WI38 (cell line): ENCODE results near the gene ARID1B.
"Not testable (repeated sequence)": the region's sequence is repeated elsewhere in the genome, so short reads cannot be mapped to it uniquely, and the experiment has no call there.

Experiments
- H3K4me3 ChIP-seq: 2 replicates; pipeline ENCODE4 v1.5.1; 2011; ENCODE audit warnings: low read depth, mild to moderate bottlenecking, control low read depth, low read length
- CTCF ChIP-seq: IDR thresholded peaks from 2 replicates; pipeline ENCODE4 v1.5.1; 2012; ENCODE audit warnings: low read depth, mild to moderate bottlenecking, control low read depth, low read length

ARID1B gene

GRCh38 chr6:157143890-157144798 is 367.0 kb downstream of the ARID1B start:
- H3K4me3 ChIP-seq: no peak overlapping the region
- no peak for TF ChIP-seq CTCF

GRCh38 chr6:157144859-157145568 is 367.8 kb downstream of the ARID1B start:
- TF ChIP-seq CTCF: no peak
- H3K4me3 ChIP-seq: no peak overlapping the region

- no peak overlapping the region for H3K4me3 ChIP-seq
- no peak for TF ChIP-seq CTCF
Observed at GRCh38 chr6:157145656-157146285, 368.6 kb downstream of the ARID1B start.

- not testable (repeated sequence) for H3K4me3 ChIP-seq
Observed at GRCh38 chr6:157147054-157148026, 370.2 kb downstream of the ARID1B start.

- peak overlapping the region; percentile 32 for H3K4me3 ChIP-seq
- TF ChIP-seq CTCF: no peak
Observed at GRCh38 chr6:157148391-157149323, 371.5 kb downstream of the ARID1B start.

GRCh38 chr6:157150076-157150475 is 372.9 kb downstream of the ARID1B start:
- no peak for TF ChIP-seq CTCF
- H3K4me3 ChIP-seq: 0 out of 2 replicates have a peak overlapping the region, but pooled peaks have one; percentile 3
